Umbilical cord (tissue), 2 donors: ENCODE data around the gene DUS4L. TPM values are rescaled to one million over a fixed set of nuclear protein-coding genes. Genes with fewer than 3 reads are reported as not detected.

Source experiments
- DNase-seq: peaks from one replicate; pipeline ENCODE4 v3.0.0-alpha.2; 2015; ENCODE audit warnings: low spot score
- total RNA-seq: library from RNA; depleted of rRNA; stranded (reverse); fragments of >200 nt; gene quantifications from one replicate; pipeline ENCODE4 v1.2.3, GENCODE V29; 2014; ENCODE audit warnings: low replicate concordance; ENCODE audit not compliant: insufficient read depth

The DUS4L gene
- total RNA-seq, 1 donor from 2014 or later: 30.8 TPM

GRCh38 chr7:107580716-107581383 is 17.1 kb downstream of the DUS4L start:
- DNase-seq: no peak

- DNase-seq: no peak
Observed at GRCh38 chr7:107581387-107582013, 17.7 kb downstream of the DUS4L start.

GRCh38 chr7:107582875-107583274 is 19.1 kb downstream of the DUS4L start:
- no peak for DNase-seq

GRCh38 chr7:107584716-107585115 is 20.9 kb downstream of the DUS4L start:
- no peak for DNase-seq

- DNase-seq: no peak
Observed at GRCh38 chr7:107588529-107589130, 24.9 kb downstream of the DUS4L start.

GRCh38 chr7:107591421-107591820 is 27.6 kb downstream of the DUS4L start:
- peak; percentile 32 for DNase-seq

GRCh38 chr7:107592361-107593024 is 28.7 kb downstream of the DUS4L start:
- peak; percentile 26 for DNase-seq

GRCh38 chr7:107593025-107593410 is 29.2 kb downstream of the DUS4L start:
- DNase-seq: no peak

- peak; percentile 48 for DNase-seq
Observed at GRCh38 chr7:107594961-107595737, 31.4 kb downstream of the DUS4L start.

- DNase-seq: no peak
Observed at GRCh38 chr7:107596881-107597581, 33.3 kb downstream of the DUS4L start.

- DNase-seq: no peak
Observed at GRCh38 chr7:107597582-107597916, 33.8 kb downstream of the DUS4L start.

GRCh38 chr7:107597953-107598352 is 34.2 kb downstream of the DUS4L start:
- no peak for DNase-seq

GRCh38 chr7:107599262-107599661 is 35.5 kb downstream of the DUS4L start:
- no peak for DNase-seq

- no peak for DNase-seq
Observed at GRCh38 chr7:107600816-107601215, 37.0 kb downstream of the DUS4L start.

- DNase-seq: no peak
Observed at GRCh38 chr7:107605218-107605815, 41.5 kb downstream of the DUS4L start.

- DNase-seq: no peak
Observed at GRCh38 chr7:107606303-107606702, 42.5 kb downstream of the DUS4L start.

- no peak for DNase-seq
Observed at GRCh38 chr7:107609811-107610261, 46.1 kb downstream of the DUS4L start.

- no peak for DNase-seq
Observed at GRCh38 chr7:107610323-107610722, 46.6 kb downstream of the DUS4L start.

- DNase-seq: no peak
Observed at GRCh38 chr7:107613439-107613838, 49.7 kb downstream of the DUS4L start.

- DNase-seq: no peak
Observed at GRCh38 chr7:107613948-107614347, 50.2 kb downstream of the DUS4L start.

GRCh38 chr7:107614425-107614824 is 50.7 kb downstream of the DUS4L start:
- no peak for DNase-seq
